ENCODE results near the gene PWWP2A. TPM values are rescaled to one million over a fixed set of nuclear protein-coding genes. Genes with fewer than 3 reads are reported as not detected.
"Not testable (repeated sequence)": the region's sequence is repeated elsewhere in the genome, so short reads cannot be mapped to it uniquely, and the experiment has no call there.

PWWP2A gene
- polyA plus RNA-seq, 1 experiment = 15.1 TPM

DNA sequence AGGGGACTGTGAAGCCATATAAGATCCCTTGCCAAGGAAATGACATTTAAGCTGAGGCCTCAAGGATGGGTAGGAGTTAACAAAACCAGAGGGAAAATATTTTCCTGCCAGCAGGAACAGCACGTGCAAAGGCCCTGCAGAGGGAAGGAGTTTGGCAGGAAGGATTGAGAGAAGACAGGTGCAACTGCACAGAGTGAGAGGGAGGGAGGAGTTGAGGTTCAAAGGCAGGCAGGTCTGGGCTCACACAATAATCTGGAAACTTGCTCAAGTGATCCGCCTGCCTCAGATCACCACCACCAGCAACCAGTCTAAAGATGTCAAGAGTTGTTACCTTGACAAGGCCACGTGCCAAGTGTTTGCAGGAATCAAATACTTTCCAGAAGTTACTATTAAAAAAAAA lies 31.1 kb upstream of the PWWP2A start:
- Histone ChIP-seq H3K27me3 (ENCODE audit: control insufficient read depth, insufficient read depth, low read length) (no peaks in the 10 kb centered on the region), H3K4me3 (ENCODE audit: low read depth, low read length) (no peak overlapping the region), H3K9me3 (ENCODE audit: control insufficient read depth, insufficient read depth, low read length) (no peaks in the 10 kb centered on the region), H3K27ac (ENCODE audit: low read depth, low read length) (no peak overlapping the region)
- ChIA-PET CTCF (no interaction called here), POLR2A (no interaction called here)
- no peak for TF ChIP-seq CTCF (IDR thresholded peaks at IDR 0.05; ENCODE audit: low read depth, low read length)
- no peak for DNase-seq (ENCODE audit: low read depth, low spot score)

- H3K9me3 ChIP-seq (ENCODE audit: control insufficient read depth, insufficient read depth, low read length); POLR2A ChIA-PET; CTCF ChIA-PET: not testable (repeated sequence)
Observed at GRCh38 chr5:160144436-160144835, 25.2 kb upstream of the PWWP2A start.

DNA sequence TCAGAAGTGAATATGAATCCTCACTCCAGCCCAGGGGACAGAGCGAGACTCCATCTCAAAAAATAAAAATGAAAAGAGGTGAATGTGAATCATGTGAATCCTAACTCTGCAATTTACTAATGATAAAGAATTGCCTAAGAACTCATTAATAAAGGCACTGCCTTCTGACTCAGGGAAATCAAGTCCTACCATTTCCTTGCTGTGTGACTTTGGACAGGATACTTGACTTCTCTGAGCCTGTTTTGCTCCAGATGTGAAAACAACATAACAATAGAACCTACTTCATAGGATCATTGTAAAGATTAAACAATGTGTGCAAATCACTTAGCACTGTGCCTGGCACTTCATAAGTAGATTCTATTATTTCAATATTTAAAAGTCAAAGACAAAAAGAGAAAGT lies 15.1 kb upstream of the PWWP2A start:
- no peak for DNase-seq (ENCODE audit: low read depth, low spot score)
- TF ChIP-seq CTCF (IDR thresholded peaks at IDR 0.05; ENCODE audit: low read depth, low read length) = no peak
- no peak overlapping the region for H3K4me3 ChIP-seq (ENCODE audit: low read depth, low read length)
- no peaks in the 10 kb centered on the region for H3K9me3 ChIP-seq (ENCODE audit: control insufficient read depth, insufficient read depth, low read length)
- no peak overlapping the region for H3K27ac ChIP-seq (ENCODE audit: low read depth, low read length)
- CTCF ChIA-PET = interaction anchor here (1.0 kb wide), 1 partner anchor 53 kb away, joined by 3 read pairs; no protein-coding TSS in a partner anchor
- POLR2A ChIA-PET = no interaction called here
- no peaks in the 10 kb centered on the region for H3K27me3 ChIP-seq (ENCODE audit: control insufficient read depth, insufficient read depth, low read length)

More at GRCh38 chr5:160144436-160144835, 25.2 kb upstream of the PWWP2A start:
- not testable (repeated sequence) for H3K27ac ChIP-seq (ENCODE audit: low read depth, low read length); DNase-seq (ENCODE audit: low read depth, low spot score); H3K27me3 ChIP-seq (ENCODE audit: control insufficient read depth, insufficient read depth, low read length); H3K4me3 ChIP-seq (ENCODE audit: low read depth, low read length)

DNA sequence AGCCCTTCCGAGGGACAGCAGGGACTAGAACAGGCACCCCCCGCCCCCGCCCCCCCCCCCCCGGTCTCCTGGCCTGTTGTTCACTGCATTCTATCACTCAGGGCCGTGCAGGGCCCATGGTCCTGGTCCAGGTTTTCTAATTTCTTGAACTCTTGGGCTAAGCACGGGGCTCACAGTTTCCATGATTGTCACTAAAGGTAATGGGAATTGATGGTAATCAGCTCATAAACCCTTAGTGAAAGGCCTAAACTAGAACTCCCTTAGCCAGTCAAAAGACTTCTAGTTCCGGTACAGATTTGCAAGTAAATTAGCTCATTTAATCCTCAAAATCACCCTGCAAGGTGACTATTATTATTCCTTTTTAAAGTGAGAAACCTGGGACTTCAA lies 14.7 kb upstream of the PWWP2A start:
- TF ChIP-seq CTCF (IDR thresholded peaks at IDR 0.05; ENCODE audit: low read depth, low read length) = no peak
- H3K9me3 ChIP-seq (ENCODE audit: control insufficient read depth, insufficient read depth, low read length) = no peaks in the 10 kb centered on the region
- CTCF ChIA-PET = interaction anchor here (1.0 to 1.1 kb wide), 2 partner anchors 52 to 112 kb away, joined by 3 read pairs; no protein-coding TSS in a partner anchor
- no peak overlapping the region for H3K27ac ChIP-seq (ENCODE audit: low read depth, low read length)
- no peak for DNase-seq (ENCODE audit: low read depth, low spot score)
- H3K27me3 ChIP-seq (ENCODE audit: control insufficient read depth, insufficient read depth, low read length) = no peaks in the 10 kb centered on the region
- POLR2A ChIA-PET = interaction anchor here (1.0 kb wide), 1 partner anchor 32 kb away, joined by 3 read pairs; no protein-coding TSS in a partner anchor
- no peak overlapping the region for H3K4me3 ChIP-seq (ENCODE audit: low read depth, low read length)

- Histone ChIP-seq H3K27me3 (ENCODE audit: control insufficient read depth, insufficient read depth, low read length) (no peaks in the 10 kb centered on the region), H3K27ac (ENCODE audit: low read depth, low read length) (no peak overlapping the region), H3K9me3 (ENCODE audit: control insufficient read depth, insufficient read depth, low read length) (no peaks in the 10 kb centered on the region), H3K4me3 (ENCODE audit: low read depth, low read length) (no peak overlapping the region)
- ChIA-PET CTCF (interaction anchor here (1.0 to 1.1 kb wide), 2 partner anchors 52 to 112 kb away, joined by 3 read pairs; no protein-coding TSS in a partner anchor), POLR2A (interaction anchor here (1.0 kb wide), 1 partner anchor 32 kb away, joined by 3 read pairs; no protein-coding TSS in a partner anchor)
- no peak for TF ChIP-seq CTCF (IDR thresholded peaks at IDR 0.05; ENCODE audit: low read depth, low read length)
- no peak for DNase-seq (ENCODE audit: low read depth, low spot score)
Observed at GRCh38 chr5:160133071-160133917, 14.0 kb upstream of the PWWP2A start.

Measured in AG04450 (cell line).